ENCODE measurements around the gene CHRNA7.

DNA sequence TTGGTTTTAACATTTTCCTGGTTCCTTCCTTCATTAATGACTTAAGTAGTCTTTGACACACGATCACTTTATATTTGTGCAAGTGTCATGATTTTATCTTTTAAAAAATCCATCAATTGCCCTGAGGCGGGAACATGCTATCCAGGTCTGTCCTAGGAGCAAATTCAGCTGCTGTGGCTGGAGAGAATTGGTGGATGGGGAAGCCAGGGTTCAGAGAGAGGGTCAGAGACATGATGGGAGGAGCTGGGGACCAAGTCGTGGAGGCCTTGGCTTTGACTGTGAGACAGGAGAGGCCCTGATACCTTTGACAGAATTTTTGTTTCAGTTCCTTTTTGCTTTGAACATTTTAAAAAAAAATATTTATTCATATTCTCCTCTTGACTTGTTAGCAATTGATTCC is 89.0 kb downstream of the CHRNA7 start:
- TF ChIP-seq YY1 (IDR thresholded peaks at IDR 0.05; ENCODE audit: low read depth) (no peak), TAF1 (IDR thresholded peaks at IDR 0.05; ENCODE audit: low read depth) (no peak), EP300 (IDR thresholded peaks at IDR 0.05; ENCODE audit: borderline replicate concordance) (no peak), TEAD4 (IDR thresholded peaks at IDR 0.05) (no peak), CEBPB (IDR thresholded peaks at IDR 0.05) (no peak), RAD21 (IDR thresholded peaks at IDR 0.05; ENCODE audit: low read depth) (no peak), TCF12 (IDR thresholded peaks at IDR 0.05; ENCODE audit: low read depth) (no peak), ZBTB7A (IDR thresholded peaks at IDR 0.05; ENCODE audit: low read depth) (no peak), NFIC (IDR thresholded peaks at IDR 0.05) (no peak)
- TF ChIP-seq, protein P1, sequence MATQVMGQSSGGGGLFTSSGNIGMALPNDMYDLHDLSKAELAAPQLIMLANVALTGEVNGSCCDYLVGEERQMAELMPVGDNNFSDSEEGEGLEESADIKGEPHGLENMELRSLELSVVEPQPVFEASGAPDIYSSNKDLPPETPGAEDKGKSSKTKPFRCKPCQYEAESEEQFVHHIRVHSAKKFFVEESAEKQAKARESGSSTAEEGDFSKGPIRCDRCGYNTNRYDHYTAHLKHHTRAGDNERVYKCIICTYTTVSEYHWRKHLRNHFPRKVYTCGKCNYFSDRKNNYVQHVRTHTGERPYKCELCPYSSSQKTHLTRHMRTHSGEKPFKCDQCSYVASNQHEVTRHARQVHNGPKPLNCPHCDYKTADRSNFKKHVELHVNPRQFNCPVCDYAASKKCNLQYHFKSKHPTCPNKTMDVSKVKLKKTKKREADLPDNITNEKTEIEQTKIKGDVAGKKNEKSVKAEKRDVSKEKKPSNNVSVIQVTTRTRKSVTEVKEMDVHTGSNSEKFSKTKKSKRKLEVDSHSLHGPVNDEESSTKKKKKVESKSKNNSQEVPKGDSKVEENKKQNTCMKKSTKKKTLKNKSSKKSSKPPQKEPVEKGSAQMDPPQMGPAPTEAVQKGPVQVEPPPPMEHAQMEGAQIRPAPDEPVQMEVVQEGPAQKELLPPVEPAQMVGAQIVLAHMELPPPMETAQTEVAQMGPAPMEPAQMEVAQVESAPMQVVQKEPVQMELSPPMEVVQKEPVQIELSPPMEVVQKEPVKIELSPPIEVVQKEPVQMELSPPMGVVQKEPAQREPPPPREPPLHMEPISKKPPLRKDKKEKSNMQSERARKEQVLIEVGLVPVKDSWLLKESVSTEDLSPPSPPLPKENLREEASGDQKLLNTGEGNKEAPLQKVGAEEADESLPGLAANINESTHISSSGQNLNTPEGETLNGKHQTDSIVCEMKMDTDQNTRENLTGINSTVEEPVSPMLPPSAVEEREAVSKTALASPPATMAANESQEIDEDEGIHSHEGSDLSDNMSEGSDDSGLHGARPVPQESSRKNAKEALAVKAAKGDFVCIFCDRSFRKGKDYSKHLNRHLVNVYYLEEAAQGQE (IDR thresholded peaks at IDR 0.05; ENCODE audit: low read depth): no peak
- TF ChIP-seq, protein P2, sequence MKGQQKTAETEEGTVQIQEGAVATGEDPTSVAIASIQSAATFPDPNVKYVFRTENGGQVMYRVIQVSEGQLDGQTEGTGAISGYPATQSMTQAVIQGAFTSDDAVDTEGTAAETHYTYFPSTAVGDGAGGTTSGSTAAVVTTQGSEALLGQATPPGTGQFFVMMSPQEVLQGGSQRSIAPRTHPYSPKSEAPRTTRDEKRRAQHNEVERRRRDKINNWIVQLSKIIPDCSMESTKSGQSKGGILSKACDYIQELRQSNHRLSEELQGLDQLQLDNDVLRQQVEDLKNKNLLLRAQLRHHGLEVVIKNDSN (IDR thresholded peaks at IDR 0.05): no peak
- TF ChIP-seq, protein P3, sequence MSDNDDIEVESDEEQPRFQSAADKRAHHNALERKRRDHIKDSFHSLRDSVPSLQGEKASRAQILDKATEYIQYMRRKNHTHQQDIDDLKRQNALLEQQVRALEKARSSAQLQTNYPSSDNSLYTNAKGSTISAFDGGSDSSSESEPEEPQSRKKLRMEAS (IDR thresholded peaks at IDR 0.05): no peak
